GM12801 (cell line): ENCODE measurements around the gene RBMS3.

Source experiments
- TF ChIP-seq, protein P1 (sequence below): IDR thresholded peaks from one replicate; pipeline ENCODE4 v1.5.1; 2011; ENCODE audit warnings: control low read depth; ENCODE audit not compliant: insufficient read length; ENCODE audit errors: extremely low read depth

RBMS3 gene

DNA sequence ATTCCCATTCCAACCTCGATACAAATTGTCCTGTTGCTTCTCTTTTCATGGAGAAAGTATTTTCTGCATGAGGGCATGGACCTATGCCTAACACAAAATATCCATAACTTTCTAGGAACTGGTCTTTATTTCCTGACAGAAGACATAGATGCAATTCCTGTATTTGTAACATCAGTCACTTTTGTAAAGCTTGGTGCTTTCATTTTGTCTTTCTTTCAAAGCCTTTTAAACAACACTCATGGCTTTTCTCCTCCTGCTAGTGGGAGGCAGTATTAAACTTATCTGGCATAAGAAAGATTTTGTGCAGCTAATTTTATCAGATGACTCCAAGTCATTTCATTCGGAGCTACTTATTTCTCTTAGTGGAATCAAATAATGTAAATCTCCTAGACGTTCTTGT lies 616.0 kb downstream of the RBMS3 start:
- TF ChIP-seq, protein P1, sequence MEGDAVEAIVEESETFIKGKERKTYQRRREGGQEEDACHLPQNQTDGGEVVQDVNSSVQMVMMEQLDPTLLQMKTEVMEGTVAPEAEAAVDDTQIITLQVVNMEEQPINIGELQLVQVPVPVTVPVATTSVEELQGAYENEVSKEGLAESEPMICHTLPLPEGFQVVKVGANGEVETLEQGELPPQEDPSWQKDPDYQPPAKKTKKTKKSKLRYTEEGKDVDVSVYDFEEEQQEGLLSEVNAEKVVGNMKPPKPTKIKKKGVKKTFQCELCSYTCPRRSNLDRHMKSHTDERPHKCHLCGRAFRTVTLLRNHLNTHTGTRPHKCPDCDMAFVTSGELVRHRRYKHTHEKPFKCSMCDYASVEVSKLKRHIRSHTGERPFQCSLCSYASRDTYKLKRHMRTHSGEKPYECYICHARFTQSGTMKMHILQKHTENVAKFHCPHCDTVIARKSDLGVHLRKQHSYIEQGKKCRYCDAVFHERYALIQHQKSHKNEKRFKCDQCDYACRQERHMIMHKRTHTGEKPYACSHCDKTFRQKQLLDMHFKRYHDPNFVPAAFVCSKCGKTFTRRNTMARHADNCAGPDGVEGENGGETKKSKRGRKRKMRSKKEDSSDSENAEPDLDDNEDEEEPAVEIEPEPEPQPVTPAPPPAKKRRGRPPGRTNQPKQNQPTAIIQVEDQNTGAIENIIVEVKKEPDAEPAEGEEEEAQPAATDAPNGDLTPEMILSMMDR = no peak

DNA sequence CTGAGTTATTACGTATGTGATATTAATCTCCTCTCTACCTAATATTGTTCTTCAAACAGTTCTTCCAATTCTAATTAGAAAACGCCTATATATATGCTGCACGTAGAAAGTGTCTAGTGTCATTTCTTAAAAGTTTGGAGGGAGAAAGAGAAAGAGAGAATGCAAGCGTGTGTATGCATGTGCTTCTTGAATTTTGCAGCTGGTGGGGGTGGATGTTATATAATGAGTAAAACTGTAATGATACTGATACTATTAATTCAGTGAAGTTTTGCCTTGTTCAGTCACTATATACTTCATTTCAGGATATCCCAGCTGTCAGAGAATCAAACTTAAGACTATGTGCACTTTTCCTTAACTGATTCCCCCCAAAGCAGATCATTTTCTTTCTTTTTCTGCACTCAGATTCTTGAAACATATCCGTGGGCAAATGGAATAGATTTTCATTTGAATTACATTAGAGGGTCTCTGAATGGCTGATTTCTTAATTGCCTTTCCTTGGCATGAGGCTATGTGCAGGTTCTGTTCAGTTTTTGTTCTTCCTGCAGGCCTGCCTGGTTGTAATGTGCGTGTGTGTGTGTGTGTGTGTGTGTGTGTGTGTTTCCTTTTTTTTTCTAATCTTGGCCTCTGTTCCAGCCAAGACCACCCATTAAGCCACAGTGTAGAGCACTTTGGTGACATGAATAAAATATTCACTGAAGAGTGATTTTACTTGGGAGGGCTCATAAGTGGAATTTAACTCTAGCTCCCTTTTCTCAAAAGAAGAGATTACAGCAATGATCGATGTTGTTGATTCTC lies 617.5 kb downstream of the RBMS3 start:
- TF ChIP-seq, protein P1 = no peak

DNA sequence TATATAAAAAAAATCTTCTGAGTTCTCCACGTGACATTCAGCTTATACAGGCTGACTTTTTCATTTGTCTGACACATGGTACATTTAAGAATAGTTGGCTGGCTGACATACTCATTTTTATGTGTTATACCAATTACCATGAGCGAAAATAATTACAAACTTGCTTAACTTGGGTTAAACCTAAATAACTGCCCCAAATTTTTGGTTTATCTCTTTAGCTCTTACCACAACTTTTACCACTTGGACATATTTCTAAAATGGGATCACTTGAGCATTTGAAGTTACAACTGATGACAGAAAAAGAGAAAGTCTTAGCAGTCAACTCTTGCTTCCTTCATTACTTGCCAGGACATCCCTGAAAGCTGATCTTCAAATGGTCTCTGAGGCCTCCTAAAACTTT lies 618.1 kb downstream of the RBMS3 start:
- TF ChIP-seq, protein P1 = no peak

DNA sequence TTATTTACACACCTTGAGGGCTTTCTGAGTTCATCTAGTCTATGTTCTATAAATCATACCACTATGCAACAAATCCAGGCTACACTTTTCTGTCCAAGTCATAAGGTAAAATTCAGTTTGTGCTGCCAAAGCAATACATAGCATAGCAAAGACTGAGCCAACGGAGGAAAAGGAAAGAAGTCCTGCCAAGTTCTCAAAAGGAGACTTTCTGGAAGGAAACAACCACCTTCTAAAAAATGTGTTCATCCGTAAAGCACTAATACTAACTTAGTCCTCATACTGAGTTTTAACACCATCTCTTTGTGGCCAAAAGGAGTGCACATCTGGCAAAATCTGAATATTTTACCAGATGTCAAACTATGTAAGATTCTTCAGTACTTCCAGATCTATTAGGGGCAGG lies 620.2 kb downstream of the RBMS3 start:
- TF ChIP-seq, protein P1 = no peak

DNA sequence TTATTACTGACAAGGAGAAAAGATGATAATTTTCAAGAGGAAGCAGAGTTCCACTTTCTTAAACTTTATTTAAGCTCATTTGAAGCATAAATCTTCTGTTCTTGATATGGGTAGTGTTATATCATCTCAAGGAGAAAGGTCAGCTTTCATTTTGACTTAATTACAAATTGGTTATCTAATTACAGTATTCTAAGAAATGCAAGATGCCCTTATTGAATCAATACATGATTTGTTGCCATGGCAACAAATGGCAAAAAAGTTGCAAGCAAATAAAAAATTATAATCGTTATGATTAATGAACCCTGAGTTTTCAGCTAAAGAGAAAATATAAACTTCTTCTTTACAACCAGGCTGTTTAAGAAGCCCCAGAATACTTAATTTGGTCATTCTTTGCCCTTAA lies 622.7 kb downstream of the RBMS3 start:
- TF ChIP-seq, protein P1 = no peak

DNA sequence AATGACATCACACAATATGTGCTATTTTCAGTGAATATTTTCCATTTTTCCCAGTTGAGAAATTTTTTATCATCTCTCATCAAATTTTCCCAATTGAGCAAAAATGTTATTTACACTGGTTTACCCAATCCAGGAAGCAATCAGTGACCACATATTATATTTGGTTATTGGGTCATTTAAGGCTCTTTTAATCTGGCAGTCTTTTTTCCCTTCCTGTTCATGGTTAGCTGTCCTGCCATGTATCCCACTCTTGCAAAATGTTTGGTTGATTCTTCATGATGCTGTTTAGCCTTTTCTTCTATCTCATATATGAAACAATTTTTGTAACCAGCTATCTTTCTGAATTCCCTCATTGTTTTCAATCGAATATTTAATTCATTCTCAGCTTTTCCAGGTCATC lies 626.0 kb downstream of the RBMS3 start:
- TF ChIP-seq, protein P1 = no peak

DNA sequence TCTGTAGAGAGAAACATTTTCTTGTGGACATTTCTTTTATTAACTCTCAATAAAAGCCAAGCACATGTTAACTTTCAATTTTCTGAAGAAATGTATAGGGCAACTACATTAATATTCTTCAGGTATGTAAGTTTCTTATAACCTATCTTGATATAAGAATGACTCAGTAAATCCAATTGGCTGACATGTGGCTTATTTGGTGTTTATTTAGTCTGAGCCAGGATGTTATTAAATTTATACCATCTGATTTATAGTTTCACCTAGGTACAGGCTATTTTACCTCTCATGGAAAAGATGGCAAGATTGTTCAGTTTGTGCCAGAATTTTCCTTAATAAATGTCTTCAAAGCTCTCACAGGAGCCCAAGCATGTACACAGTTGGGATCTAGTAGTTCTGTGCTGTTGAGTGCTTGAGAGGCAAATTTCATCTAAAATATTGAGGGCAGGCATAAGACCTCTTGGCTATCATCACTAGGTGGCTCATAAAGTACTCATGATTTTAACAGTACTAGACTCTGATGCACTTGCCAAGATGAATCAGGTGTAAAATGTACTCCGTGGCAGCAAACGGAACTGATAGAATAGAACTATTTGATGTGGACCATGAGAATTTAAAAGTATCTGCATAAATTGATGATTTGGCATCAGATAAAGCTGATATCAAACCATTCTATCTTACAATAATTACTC lies 631.9 kb downstream of the RBMS3 start:
- TF ChIP-seq, protein P1 = no peak
